Testis (tissue), 3 donors: ENCODE results near the gene COL23A1. TPM values are rescaled to one million over a fixed set of nuclear protein-coding genes. Genes with fewer than 3 reads are reported as not detected.

Experiments used
- DNase-seq: peaks from one replicate; pipeline ENCODE4 v3.0.0-alpha.2; 2019
- H3K27ac ChIP-seq, 2 donors: fragments of 200-600 bp; sonication (generic); one replicate each; pipeline ENCODE4 v1.5.1; 2019
- H3K27me3 ChIP-seq: fragments of 200-600 bp; sonication (generic); one replicate; pipeline ENCODE4 v1.5.1; 2019
- H3K36me3 ChIP-seq: fragments of 200-600 bp; sonication (generic); one replicate; pipeline ENCODE4 v1.5.1; 2017; ENCODE audit warnings: low read depth; ENCODE audit errors: missing control alignments
- H3K4me1 ChIP-seq: fragments of 200-600 bp; sonication (generic); one replicate; pipeline ENCODE4 v1.5.1; 2019
- H3K4me3 ChIP-seq, 2 donors: fragments of 200-600 bp; sonication (generic); one replicate each; pipeline ENCODE4 v1.5.1; 2017 to 2019
- H3K9me3 ChIP-seq: fragments of 200-600 bp; sonication (generic); one replicate; pipeline ENCODE4 v1.5.1; 2017
- CTCF ChIP-seq, 3 experiments: fragments of 450-650 bp in 2 of 3; fragments of 200-600 bp in 1 of 3; sonication (generic) in 1 of 3; IDR thresholded peaks; one replicate each; pipeline ENCODE4 v1.5.1; 2016 to 2019; ENCODE audit warnings: antibody characterized with exemption in 3 of 3, mild to moderate bottlenecking in 2 of 3, moderate library complexity in 1 of 3
- POLR2A ChIP-seq: fragments of 450-650 bp; IDR thresholded peaks from one replicate; pipeline ENCODE4 v1.6.1; 2017; ENCODE audit warnings: antibody characterized with exemption, mild to moderate bottlenecking, moderate library complexity
- WGBS, 2 donors: methylation state at CpG; one replicate each; pipeline ENCODE4 v1.1.5; 2018; 5-methylcytosine and 5-hydroxymethylcytosine counted together
- intact Hi-C: fragments of 100-400 bp; cut with DNase I; formaldehyde crosslinking; loops from one replicate; pipeline ENCODE4 v1.15.1; 2023; ENCODE audit warnings: low total_unique reads
- polyA plus RNA-seq: library from polyadenylated mRNA; stranded (reverse); fragments of 350-450 nt; fragmentation: Illumina TruSeq; extraction: RNeasy Lipid Tissue Mini Kit (QIAGEN cat#74804); gene quantifications from one replicate; pipeline ENCODE4 v1.2.3, GENCODE V29; 2014; ENCODE audit warnings: low read depth, low replicate concordance; ENCODE audit not compliant: insufficient read depth
- total RNA-seq, 2 donors: library from RNA; depleted of rRNA; stranded (reverse); fragments of >200 nt; gene quantifications; one replicate each; pipeline ENCODE4 v1.2.3, GENCODE V29; 2016

COL23A1 gene
- total and polyA plus RNA-seq, 3 donors from 2014 or later: 4.3 to 5.5 (median 5.0) TPM

GRCh38 chr5:178464431-178465048 is 125.7 kb downstream of the COL23A1 start:
- WGBS, 2 donors: 79 to 82% methylated on average over 14 of the region's 14 CpGs
- TF ChIP-seq CTCF (IDR thresholded peaks at IDR 0.05) (no peak), POLR2A (no peak)
- intact Hi-C loops: no loop called here
- DNase-seq: no peak
- Histone ChIP-seq H3K4me1 (no peaks in the 10 kb centered on the region), H3K27me3 (no peaks in the 10 kb centered on the region), H3K36me3 (no peaks in the 10 kb centered on the region), H3K9me3 (no peaks in the 10 kb centered on the region), H3K4me3 (no peak overlapping the region), H3K27ac (no peak overlapping the region)

GRCh38 chr5:178463321-178464155 is 126.7 kb downstream of the COL23A1 start:
- no peak overlapping the region for H3K27ac ChIP-seq
- no peaks in the 10 kb centered on the region for H3K4me1 ChIP-seq
- intact Hi-C loops: no loop called here
- WGBS, 2 donors: 87% methylated on average over 30 of the region's 30 CpGs
- H3K4me3 ChIP-seq: no peak overlapping the region
- TF ChIP-seq POLR2A: no peak
- no peak for TF ChIP-seq CTCF (IDR thresholded peaks at IDR 0.05)
- no peaks in the 10 kb centered on the region for H3K27me3 ChIP-seq
- no peaks in the 10 kb centered on the region for H3K9me3 ChIP-seq
- no peaks in the 10 kb centered on the region for H3K36me3 ChIP-seq
- no peak for DNase-seq

- Histone ChIP-seq H3K9me3 (no peaks in the 10 kb centered on the region), H3K27ac (no peak overlapping the region), H3K4me1 (no peaks in the 10 kb centered on the region), H3K36me3 (no peaks in the 10 kb centered on the region), H3K27me3 (no peaks in the 10 kb centered on the region), H3K4me3 (no peak overlapping the region)
- no peak for DNase-seq
- intact Hi-C loops: no loop called here
- 76 to 87% methylated on average over 13 of the region's 13 CpGs for WGBS, 2 donors
- TF ChIP-seq POLR2A (no peak), CTCF (IDR thresholded peaks at IDR 0.05) (no peak)
Observed at GRCh38 chr5:178462816-178463215, 127.4 kb downstream of the COL23A1 start.

- DNase-seq: no peak
- Histone ChIP-seq H3K36me3 (no peaks in the 10 kb centered on the region), H3K4me3 (no peak overlapping the region), H3K27me3 (no peaks in the 10 kb centered on the region), H3K9me3 (no peaks in the 10 kb centered on the region), H3K4me1 (no peaks in the 10 kb centered on the region), H3K27ac (no peak overlapping the region)
- TF ChIP-seq CTCF (IDR thresholded peaks at IDR 0.05) (no peak), POLR2A (no peak)
- intact Hi-C loops: no loop called here
Observed at GRCh38 chr5:178462076-178462475, 128.1 kb downstream of the COL23A1 start.
